ENCODE data around the gene C15orf39.

Gene C15orf39

GRCh38 chr15:75174102-75174501 lies 27.6 kb upstream of the C15orf39 start:
- no peak for DNase-seq

DNA sequence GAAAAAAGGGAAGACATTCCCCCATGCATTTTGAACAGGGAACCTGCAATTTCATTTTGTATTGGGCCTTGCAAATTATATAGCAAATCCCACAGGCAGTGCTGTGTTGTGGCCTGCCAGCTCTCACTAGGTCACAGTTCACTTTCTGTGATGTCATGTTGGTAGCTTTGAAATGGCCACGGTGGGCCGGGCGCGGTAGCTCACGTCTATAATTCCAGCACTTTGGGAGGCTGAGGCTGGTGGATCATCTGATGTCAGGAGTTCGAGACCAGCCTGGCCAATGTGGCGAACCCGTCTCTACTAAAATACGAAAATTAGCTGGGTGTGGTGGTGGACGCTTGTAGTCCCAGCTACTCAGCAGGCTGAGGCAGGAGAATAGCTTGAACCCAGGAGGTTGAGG lies 27.0 kb upstream of the C15orf39 start:
- no peak for DNase-seq

GRCh38 chr15:75176396-75176761 lies 25.3 kb upstream of the C15orf39 start:
- DNase-seq: no peak

GRCh38 chr15:75177360-75178071 lies 24.2 kb upstream of the C15orf39 start:
- DNase-seq: no peak

GRCh38 chr15:75178171-75178937 lies 23.3 kb upstream of the C15orf39 start:
- no peak for DNase-seq

GRCh38 chr15:75178938-75179745 lies 22.5 kb upstream of the C15orf39 start:
- no peak for DNase-seq

GRCh38 chr15:75179746-75180140 lies 21.9 kb upstream of the C15orf39 start:
- no peak for DNase-seq

- no peak for DNase-seq
Measured at GRCh38 chr15:75181780-75182179, 19.9 kb upstream of the C15orf39 start.

GRCh38 chr15:75182187-75183131 lies 19.2 kb upstream of the C15orf39 start:
- no peak for DNase-seq

DNA sequence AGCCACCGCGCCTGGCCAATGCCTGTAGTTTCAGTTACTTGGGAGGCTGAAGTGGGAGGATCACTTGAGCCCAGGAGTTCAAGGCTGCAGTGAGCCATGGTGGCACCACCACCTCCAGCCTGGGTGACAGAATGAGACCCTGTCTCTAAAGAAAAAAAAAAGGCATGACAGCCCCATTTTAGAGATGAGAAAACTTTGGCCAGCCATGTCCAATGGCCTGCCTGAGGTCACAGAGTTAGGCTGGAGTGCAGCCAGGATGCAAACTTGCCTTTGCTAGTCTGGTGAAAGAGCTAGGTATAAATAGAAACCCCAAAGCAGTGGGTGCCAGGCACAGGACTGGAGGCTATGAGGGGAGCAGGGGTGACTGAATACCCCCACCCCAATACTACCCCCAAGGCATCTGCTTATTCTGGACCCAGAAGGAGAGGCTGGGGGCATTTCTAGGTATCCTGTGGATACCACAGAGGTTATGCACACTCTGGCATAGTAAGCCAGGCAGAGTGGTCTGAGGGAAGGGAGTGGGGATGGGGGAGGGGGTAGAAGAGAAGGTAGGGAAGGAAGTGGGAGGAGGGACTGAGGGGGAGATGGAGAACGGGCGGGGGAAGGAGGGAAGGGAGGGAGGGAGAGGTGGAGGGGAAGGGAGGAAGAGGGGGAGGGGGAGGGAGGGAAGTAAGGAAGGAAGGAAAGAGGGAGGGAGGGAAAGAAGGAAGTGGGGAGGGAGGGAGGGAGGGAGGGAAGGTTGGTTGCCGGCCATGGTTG lies 16.2 kb upstream of the C15orf39 start:
- no peak for DNase-seq

- no peak for DNase-seq
Measured at GRCh38 chr15:75186044-75186443, 15.6 kb upstream of the C15orf39 start.

- DNase-seq: no peak
Measured at GRCh38 chr15:75188499-75188898, 13.2 kb upstream of the C15orf39 start.

DNA sequence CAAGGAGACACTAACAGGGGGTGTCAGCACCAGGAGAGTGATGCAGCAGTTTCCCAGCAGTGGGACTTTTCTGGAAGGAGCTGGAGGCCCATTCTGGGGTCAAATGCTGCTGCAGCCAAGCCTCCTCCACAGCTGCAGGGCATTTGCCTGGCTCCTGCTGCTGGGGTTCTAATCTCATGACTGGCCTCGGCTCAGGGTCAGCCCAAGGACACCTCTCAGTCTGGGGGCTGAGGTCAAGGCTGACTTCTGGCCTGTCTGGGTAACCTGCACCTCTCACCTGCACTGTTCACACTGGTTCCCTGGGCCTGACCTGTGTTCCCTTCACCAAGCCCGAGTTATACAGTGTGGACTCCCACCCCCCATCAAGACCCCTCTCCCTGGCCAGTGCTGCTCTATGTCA lies 10.4 kb upstream of the C15orf39 start:
- DNase-seq: no peak

- DNase-seq: no peak
Measured at GRCh38 chr15:75192307-75192706, 9.4 kb upstream of the C15orf39 start.

GRCh38 chr15:75193272-75193671 lies 8.4 kb upstream of the C15orf39 start:
- no peak for DNase-seq

DNA sequence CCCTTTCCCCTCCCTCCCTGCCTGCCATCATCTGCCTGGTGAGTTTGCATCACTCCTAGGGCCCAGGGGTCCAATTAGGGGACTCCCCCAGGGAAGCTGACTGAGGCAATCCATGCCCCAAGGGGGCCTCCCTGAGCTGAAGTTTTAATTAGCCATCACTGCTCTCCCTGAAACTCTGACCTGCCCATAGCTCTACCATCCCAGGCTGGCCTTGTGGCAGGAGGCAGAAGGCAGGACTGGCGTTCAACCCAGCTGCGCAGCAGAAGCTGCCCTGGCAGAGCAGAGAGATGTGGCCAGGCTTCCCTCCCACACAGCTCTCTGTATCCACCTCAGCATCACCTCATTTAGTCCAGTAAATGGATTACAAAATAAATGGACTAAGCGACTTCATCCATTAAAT lies 7.7 kb upstream of the C15orf39 start:
- DNase-seq: no peak

GRCh38 chr15:75194397-75194796 lies 7.3 kb upstream of the C15orf39 start:
- no peak for DNase-seq

- no peak for DNase-seq
Measured at GRCh38 chr15:75195122-75195765, 6.4 kb upstream of the C15orf39 start.

DNA sequence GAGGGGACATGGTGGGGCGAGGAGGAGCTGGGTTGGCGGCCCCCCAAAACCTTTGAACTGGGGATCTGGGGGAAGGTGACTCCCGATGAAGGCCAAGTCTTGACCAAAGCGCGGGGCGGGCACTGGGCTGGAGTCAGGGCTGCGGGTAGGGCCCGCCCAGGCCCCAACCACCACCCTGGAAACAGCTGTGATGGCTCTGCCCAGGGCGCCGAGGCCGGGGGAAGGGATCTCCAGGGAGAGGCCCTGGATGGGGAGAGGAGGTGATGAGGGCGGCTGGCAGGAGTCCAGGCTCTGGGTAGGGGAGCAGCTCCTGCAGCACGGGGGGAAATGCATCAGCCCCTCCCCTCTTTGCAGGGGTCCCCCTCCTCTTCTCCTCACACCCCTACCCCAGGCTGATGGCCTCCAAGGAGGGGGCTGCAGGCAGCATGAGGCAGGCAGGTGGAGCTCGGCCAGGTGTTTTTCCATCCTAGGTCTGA lies 5.9 kb upstream of the C15orf39 start:
- no peak for DNase-seq

GRCh38 chr15:75197062-75197630 lies 4.5 kb upstream of the C15orf39 start:
- no peak for DNase-seq

Data from activated CD4-positive, alpha-beta T cell treated with anti-CD3 and anti-CD28 coated beads for 48 hours (primary cell).